ENCODE results near the gene SHISA8.
A peak's percentile ranks its signal among the peaks of the same experiment; 100 is the strongest.

SHISA8 gene

DNA sequence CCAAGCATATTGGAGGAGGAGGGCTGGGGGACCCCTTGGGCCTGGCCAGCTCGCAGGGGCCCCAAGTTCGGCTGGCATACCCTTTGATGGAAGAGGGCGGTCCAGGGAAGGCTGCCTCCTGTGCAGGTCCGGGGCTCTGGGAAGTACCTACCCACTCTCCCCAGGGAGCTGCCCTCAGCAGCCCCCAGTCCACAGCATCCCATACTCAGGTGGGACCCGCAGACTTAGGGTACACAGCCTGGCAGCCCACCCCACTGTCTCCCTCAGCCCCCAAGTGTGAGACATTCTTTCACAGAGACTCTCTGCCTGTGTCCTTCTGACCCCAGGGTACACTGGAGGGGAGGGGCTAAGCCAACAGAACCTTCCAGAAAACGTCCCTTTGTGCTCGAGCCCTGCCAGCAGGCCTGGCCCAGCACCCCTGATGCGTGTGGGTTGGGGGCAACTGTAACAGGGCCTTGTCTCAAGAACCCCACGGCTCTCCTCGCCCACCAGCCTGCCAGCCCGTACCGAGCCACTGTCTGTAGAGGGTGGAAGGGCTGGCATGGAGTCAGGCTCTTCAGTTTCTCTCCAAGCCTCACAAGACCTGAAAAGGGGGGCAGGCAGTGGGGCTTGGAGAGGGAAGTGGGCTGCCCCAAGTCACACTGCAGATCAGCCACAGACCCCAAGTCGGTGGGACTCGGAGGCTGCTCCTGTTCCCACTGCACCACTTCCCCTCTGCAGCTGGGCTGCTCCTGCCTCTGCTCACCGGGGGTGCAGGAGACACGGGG is 18.7 kb upstream of the SHISA8 start:
- H3K4me3 ChIP-seq (ENCODE audit: low read depth, low read length, poor library complexity, severe bottlenecking): no peak overlapping the region
- H3K9me2 ChIP-seq (ENCODE audit: low read depth, low read length): no peaks in the 10 kb centered on the region
- no peaks in the 10 kb centered on the region for H3K27me3 ChIP-seq (ENCODE audit: insufficient read depth, low read length)
- no peak for TF ChIP-seq EZH2 (IDR thresholded peaks at IDR 0.05; ENCODE audit: borderline replicate concordance, low read length)
- TF ChIP-seq, protein P1, sequence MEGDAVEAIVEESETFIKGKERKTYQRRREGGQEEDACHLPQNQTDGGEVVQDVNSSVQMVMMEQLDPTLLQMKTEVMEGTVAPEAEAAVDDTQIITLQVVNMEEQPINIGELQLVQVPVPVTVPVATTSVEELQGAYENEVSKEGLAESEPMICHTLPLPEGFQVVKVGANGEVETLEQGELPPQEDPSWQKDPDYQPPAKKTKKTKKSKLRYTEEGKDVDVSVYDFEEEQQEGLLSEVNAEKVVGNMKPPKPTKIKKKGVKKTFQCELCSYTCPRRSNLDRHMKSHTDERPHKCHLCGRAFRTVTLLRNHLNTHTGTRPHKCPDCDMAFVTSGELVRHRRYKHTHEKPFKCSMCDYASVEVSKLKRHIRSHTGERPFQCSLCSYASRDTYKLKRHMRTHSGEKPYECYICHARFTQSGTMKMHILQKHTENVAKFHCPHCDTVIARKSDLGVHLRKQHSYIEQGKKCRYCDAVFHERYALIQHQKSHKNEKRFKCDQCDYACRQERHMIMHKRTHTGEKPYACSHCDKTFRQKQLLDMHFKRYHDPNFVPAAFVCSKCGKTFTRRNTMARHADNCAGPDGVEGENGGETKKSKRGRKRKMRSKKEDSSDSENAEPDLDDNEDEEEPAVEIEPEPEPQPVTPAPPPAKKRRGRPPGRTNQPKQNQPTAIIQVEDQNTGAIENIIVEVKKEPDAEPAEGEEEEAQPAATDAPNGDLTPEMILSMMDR (IDR thresholded peaks at IDR 0.05; ENCODE audit: low read length): no peak
- H3K4me2 ChIP-seq (ENCODE audit: low read length): peak overlapping the region; percentile 1; the same call in 1 of the 2 replicates
- peaks cover 13% of the 10 kb centered on the region; the same call in 1 of the 2 replicates for H3K36me3 ChIP-seq (ENCODE audit: insufficient read depth, low read length)
- peaks cover 81% of the 10 kb centered on the region for H3K4me1 ChIP-seq (ENCODE audit: insufficient read depth, low read length, severe bottlenecking)
- H4K20me1 ChIP-seq (ENCODE audit: insufficient read depth, low read length): no peaks in the 10 kb centered on the region
- H2AFZ ChIP-seq (ENCODE audit: low read length): no peak overlapping the region
- no peaks in the 10 kb centered on the region for H3K79me2 ChIP-seq (ENCODE audit: insufficient read depth, low read length)
- H3F3A ChIP-seq (ENCODE audit: insufficient read depth, low read length): peaks cover 8% of the 10 kb centered on the region; the same call in 1 of the 2 replicates
- no peak overlapping the region; the same call in 1 of the 2 replicates for H3K9ac ChIP-seq (ENCODE audit: low read length)
- H3K9me3 ChIP-seq (ENCODE audit: low read length): no peaks in the 10 kb centered on the region
- peak overlapping the region; percentile 96 for H3K27ac ChIP-seq (ENCODE audit: low read depth, low read length, poor library complexity, severe bottlenecking)

DNA sequence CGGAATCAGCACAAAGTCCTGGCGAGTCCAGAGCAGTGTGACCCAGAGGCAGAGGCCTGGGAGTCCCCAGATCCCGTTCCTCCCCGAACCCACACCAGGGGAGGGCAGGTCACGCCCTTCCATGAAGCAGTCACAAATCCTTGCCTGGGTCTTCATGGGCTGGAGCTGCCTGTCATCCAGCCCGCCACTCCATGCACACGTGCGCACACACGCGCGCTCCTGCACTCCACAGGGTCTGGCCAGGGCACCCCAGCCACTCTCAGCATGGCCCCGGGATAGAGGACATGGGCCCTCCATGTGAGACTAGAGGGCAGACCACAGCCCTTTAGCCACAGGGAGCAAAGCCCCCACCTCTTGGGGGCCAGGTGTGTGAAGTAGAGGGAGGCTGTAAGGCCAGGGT is 17.5 kb upstream of the SHISA8 start:
- Histone ChIP-seq H3K27me3 (ENCODE audit: insufficient read depth, low read length) (no peaks in the 10 kb centered on the region), H3K27ac (ENCODE audit: low read depth, low read length, poor library complexity, severe bottlenecking) (peak overlapping the region; percentile 64), H3F3A (ENCODE audit: insufficient read depth, low read length) (peaks cover 5% of the 10 kb centered on the region; the same call in 1 of the 2 replicates), H3K4me1 (ENCODE audit: insufficient read depth, low read length, severe bottlenecking) (peaks cover 68% of the 10 kb centered on the region), H4K20me1 (ENCODE audit: insufficient read depth, low read length) (no peaks in the 10 kb centered on the region), H3K9me2 (ENCODE audit: low read depth, low read length) (no peaks in the 10 kb centered on the region), H3K9me3 (ENCODE audit: low read length) (no peaks in the 10 kb centered on the region), H3K79me2 (ENCODE audit: insufficient read depth, low read length) (no peaks in the 10 kb centered on the region), H3K4me2 (ENCODE audit: low read length) (peak overlapping the region; percentile 8; the same call in 1 of the 2 replicates), H3K36me3 (ENCODE audit: insufficient read depth, low read length) (peaks cover 5% of the 10 kb centered on the region; the same call in 1 of the 2 replicates), H3K9ac (ENCODE audit: low read length) (no peak overlapping the region; the same call in 1 of the 2 replicates), H3K4me3 (ENCODE audit: low read depth, low read length, poor library complexity, severe bottlenecking) (no peak overlapping the region), H2AFZ (ENCODE audit: low read length) (no peak overlapping the region)
- TF ChIP-seq EZH2 (IDR thresholded peaks at IDR 0.05; ENCODE audit: borderline replicate concordance, low read length): no peak
- TF ChIP-seq, protein P1 (IDR thresholded peaks at IDR 0.05; ENCODE audit: low read length): no peak

DNA sequence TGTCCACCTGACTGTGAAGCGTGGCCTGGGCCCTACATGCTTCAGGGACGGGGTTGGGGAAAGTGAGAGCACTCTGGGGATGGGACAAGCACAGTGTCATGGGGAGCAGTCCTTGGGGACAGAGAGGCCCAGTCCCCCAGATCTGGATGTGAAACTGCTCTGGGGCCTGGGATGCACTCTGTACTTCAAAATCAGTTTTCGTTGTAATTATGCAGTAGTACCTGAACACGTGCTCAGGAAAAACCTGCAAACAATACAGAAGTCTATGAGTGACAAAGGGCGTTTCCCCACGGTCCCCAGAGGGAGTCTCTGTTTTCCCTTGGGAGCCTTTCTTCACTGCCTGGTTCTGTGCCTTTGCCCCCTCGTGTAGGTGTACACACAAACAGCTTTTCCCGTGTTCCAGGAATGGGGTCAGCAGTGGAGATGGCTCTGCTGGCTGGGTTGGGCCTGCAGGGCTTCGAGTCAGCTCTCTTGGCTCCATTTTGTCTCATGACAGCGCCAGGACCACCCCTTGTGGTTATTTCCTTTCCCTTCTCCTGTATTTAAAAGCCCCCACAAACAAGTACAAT is 16.9 kb upstream of the SHISA8 start:
- Histone ChIP-seq H3K79me2 (ENCODE audit: insufficient read depth, low read length) (no peaks in the 10 kb centered on the region), H3K36me3 (ENCODE audit: insufficient read depth, low read length) (peaks cover 5% of the 10 kb centered on the region; the same call in 1 of the 2 replicates), H3K27me3 (ENCODE audit: insufficient read depth, low read length) (peaks cover 5% of the 10 kb centered on the region; the same call in 1 of the 2 replicates), H3K4me3 (ENCODE audit: low read depth, low read length, poor library complexity, severe bottlenecking) (no peak overlapping the region), H3K9me3 (ENCODE audit: low read length) (no peaks in the 10 kb centered on the region), H4K20me1 (ENCODE audit: insufficient read depth, low read length) (no peaks in the 10 kb centered on the region), H3K9ac (ENCODE audit: low read length) (peak overlapping the region; percentile 10; the same call in 1 of the 2 replicates), H3K4me2 (ENCODE audit: low read length) (peak overlapping the region; percentile 8; the same call in 1 of the 2 replicates), H3K4me1 (ENCODE audit: insufficient read depth, low read length, severe bottlenecking) (peaks cover 67% of the 10 kb centered on the region), H3F3A (ENCODE audit: insufficient read depth, low read length) (no peaks in the 10 kb centered on the region), H3K9me2 (ENCODE audit: low read depth, low read length) (no peaks in the 10 kb centered on the region), H3K27ac (ENCODE audit: low read depth, low read length, poor library complexity, severe bottlenecking) (peak overlapping the region; percentile 64), H2AFZ (ENCODE audit: low read length) (no peak overlapping the region)
- TF ChIP-seq EZH2 (IDR thresholded peaks at IDR 0.05; ENCODE audit: borderline replicate concordance, low read length): no peak
- TF ChIP-seq, protein P1 (IDR thresholded peaks at IDR 0.05; ENCODE audit: low read length): 0 out of 2 replicates have a peak, but pooled peaks have one; percentile 7

Measured in OCI-LY1 (cell line).